OCI-M2 (cell line): ENCODE data around the gene FCHSD2.
"Not testable (repeated sequence)": the region's sequence is repeated elsewhere in the genome, so short reads cannot be mapped to it uniquely, and the experiment has no call there.

Source experiments
- DNase-seq: peaks from one replicate; lab custom pipeline; 2025; ENCODE audit not compliant: unreplicated experiment; lab: John Stamatoyannopoulos, UW

The FCHSD2 gene

GRCh38 chr11:73017024-73017751, 124.9 kb downstream of the FCHSD2 start:
- no peak for DNase-seq

DNA sequence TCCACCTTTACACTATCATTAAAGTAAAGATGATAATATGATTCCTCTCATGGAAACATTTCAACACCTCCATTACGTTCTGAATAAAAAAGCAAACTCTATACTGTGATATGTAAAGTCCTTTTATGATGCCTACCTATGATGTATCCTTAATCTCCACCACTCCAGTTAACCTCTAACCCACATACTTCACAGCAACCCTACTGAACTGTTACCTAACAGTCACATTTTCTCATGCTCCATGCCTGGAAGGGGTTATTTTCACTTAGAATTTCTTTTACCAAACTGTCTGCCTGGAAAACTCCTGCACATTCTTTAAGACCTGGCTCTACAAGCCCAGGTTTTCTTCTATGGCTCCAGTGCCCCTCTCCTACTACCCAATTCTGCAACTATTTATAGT, 129.1 kb downstream of the FCHSD2 start:
- DNase-seq = no peak

DNA sequence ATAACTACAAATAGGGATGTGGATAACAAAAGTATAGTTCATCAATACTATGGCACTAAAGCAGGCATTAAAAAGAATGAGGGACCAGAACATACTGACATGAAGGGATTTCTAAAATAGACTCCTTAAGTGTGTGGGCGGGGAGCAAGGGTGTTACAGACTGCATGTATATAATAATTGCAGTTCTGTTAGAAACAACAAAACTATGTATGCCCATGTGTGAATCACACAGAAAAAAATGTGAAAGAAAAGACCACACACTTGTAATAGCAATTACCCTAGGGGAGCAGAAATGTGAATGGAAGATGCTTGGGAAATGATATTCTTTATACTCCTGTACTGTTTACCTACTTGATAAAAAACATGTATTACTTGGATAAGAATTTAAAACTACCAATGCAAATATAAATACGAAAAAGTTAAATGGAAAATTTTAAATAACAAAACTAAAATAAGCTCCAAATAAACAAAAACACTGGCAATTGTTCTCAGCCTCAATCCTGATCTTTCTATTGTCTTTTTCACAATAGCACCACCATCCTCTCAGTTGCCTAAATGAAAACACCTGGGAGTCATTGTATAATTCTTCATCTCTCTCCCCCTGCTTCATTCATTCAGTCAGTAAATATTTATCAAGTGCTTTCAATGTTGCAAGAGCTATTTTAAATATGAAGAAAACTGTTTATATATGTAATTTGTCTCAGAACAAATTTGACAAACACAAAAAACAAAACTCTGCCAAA, 129.8 kb downstream of the FCHSD2 start:
- DNase-seq = no peak

DNA sequence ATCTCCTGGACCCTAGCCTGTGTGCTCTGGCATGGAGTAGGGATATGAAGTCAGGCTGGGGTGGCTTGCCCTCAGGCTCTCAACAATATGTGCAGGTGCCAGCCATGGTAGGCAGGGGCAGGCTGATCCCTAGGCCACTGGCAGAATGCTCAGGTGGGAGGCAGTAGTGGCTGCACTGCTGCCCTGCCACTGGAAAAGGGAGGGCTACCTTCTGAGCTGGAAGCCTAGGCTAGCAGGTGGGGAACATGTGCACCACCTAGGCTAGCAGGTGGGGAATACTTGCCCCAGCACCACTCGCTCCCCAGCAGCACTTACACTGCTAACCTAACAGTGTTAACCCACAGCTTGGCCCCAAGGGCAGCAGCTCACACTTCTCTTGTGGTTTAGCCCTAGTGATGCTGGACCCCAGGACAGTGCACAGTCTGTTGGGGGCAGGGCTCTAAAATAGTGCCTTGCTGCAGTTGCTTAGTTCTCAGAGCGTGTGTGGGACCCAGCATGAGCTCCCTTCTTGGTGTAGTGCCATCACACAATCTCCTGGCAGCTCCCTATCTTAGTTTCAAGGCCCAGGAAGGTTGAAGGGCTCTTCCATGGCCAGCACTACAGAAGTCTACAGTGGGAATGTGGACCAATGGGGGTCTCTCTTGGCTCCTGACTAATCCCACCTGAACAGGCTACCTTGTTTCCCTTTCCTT, 130.8 kb downstream of the FCHSD2 start:
- no peak for DNase-seq

DNA sequence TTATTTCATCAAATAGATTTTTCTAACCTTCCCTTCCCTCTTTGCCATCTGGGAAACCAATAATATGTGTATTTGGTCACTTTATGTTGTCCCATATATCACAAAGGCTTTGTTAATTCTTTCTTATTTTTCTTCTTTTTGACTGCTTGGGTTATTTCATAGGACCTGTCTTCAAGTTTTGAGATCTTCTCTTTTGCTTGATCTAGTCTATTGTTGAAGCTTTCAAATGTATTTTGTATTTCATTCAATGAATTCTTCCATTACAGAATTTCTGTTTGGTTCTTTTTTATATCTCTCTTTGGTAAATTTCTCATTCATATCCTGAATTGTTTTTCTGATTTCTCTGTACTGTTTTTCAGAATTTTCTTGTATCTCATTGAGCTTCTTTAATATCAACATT, 132.1 kb downstream of the FCHSD2 start:
- DNase-seq = no peak

GRCh38 chr11:73004088-73004487, 138.0 kb downstream of the FCHSD2 start:
- DNase-seq = no peak

GRCh38 chr11:73003088-73003487, 139.0 kb downstream of the FCHSD2 start:
- DNase-seq = no peak

DNA sequence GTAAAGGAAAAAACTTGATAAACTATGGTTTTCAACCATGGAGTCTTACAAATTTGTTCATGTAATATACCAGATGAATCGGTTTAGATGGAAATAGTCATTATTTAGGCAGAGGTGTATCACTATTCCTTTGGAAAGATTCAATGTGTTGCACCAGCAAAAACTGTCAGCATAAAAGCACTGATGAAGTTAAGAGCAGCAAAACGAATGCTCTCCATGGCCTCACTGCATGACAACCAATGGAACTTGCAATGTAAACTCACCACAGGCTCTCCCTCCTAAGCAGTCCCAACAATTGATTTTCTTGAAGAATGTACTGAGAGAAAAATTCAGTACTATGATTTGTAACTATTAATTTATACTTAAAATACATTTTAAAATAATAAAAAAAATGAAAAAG, 139.9 kb downstream of the FCHSD2 start:
- no peak for DNase-seq

DNA sequence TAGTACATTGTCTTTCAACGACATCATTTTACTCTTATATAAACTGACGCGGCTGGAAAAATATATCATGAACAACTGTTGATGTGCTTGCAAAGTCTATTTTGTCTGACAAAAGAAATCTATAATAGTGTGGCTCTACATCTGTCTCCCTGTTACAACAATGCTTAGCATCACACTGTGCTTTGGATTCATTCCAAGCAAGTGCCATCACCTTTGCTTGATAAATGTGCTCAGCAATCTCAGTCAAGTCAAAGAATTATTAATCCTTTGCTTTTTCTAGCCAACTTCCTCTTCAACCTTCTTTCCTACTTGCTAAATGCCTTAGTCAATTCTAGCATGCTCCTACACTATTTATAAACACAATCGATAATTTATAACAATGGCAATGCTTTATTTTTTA, 140.5 kb downstream of the FCHSD2 start:
- DNase-seq = no peak

DNA sequence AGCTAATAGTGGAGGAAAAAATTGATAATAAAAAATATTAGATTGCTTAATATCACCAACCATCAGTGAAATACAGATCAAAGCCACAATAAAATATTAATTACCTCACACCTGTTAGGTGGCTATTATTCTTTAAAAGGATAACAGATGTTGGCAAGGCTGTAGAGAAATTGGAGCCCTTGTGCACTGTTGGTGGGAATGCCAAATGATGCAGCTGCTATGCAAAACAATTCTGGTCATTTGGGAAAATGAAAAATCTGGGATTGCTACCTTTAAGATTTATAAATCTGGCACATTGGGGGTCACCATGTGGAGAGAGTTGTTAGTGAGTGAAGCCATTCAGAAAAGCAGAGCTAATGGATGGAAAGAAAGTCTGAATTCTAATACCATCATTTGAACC, 143.4 kb downstream of the FCHSD2 start:
- no peak for DNase-seq

GRCh38 chr11:72996959-72997358, 145.2 kb downstream of the FCHSD2 start:
- DNase-seq = no peak

DNA sequence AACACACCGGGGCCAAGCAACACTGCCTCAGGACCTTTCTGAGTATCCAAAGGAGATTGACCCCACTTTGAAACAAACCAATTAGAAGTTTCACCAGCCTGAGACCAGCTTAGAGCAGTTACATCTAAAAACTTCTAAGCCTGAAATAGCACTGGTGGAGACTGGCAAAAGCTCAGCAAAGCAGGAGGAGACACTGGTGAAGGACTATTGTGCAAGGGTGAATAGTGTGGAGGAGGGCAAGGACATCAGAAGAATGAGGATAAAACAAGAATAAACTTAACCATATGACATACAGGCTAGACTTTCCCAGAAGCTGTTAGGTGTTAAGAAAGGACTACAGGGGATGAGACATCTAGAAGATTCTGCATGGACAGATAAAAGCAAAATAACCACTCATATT, 152.4 kb downstream of the FCHSD2 start:
- DNase-seq = no peak

DNA sequence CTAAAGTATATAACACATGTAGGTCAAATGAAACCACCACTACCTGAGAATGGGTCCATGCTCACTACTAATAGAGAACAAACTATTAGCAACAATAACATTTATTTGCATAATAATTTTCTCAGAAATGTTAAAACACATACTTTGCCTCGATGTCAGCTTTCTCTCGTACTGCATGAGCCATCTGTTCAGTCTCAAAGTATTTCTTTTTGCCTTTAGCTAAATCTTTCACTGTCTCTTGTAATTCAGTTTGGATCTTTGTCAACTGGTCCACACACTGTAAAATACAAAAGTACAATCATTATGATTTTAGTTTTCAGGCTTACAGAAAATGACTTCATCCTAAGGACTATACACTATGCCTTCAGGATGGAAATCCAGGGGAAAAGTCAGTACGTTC, 153.3 kb downstream of the FCHSD2 start:
- no peak for DNase-seq

- no peak for DNase-seq
Observed at GRCh38 chr11:72985645-72986044, 156.5 kb downstream of the FCHSD2 start.

DNA sequence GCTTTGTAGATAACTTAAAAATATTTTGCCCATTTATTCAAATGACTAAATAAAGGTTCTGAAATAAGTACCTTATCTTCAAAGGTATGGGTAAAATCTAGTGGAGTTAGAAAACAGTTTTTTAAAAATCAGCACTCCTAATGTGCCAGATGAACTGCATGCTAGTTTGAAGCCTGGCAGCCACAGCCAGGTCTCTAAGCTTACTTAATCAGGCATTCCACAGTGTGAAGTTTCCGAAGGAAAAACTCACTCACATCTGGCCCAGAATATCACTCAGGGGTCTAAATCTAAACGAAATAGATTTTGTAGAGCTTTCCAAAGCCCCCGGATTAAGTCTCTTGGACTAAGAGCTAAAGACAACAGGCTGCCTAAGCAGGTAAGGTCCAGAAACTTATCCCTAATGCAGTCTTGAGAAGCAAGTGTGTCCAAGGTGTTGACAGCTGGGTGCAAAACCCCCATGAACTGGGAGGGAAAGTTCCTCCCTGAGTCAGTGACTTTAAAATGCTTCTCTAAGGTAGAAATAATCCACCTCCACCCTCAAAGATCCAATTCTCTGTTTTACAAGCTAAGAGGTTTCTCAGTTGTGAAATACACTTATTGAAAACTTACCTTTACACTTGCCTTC, 157.6 kb downstream of the FCHSD2 start:
- DNase-seq = no peak

DNA sequence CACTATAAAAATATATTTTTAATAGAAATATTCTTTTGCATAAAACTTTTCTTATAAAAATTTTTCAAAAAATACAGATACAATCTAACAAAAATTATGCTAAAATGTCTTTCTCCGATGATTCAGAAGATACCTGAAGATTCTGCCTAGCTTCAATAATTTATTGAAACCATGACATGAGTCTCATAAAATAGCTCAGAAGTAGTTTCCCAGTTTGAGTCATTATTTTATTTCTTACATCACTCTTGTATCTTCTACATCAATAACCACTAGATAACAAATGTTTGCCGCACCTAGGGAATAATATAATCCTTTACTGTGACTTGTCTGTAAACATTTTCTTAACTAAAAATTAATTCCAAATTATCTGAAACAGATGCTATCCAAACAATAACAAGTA, 158.6 kb downstream of the FCHSD2 start:
- no peak for DNase-seq

- DNase-seq = no peak
Observed at GRCh38 chr11:72981971-72982685, 160.0 kb downstream of the FCHSD2 start.

- no peak for DNase-seq
Observed at GRCh38 chr11:72981080-72981479, 161.0 kb downstream of the FCHSD2 start.

- not testable (repeated sequence) for DNase-seq
Observed at GRCh38 chr11:72977782-72978181, 164.3 kb downstream of the FCHSD2 start.

DNA sequence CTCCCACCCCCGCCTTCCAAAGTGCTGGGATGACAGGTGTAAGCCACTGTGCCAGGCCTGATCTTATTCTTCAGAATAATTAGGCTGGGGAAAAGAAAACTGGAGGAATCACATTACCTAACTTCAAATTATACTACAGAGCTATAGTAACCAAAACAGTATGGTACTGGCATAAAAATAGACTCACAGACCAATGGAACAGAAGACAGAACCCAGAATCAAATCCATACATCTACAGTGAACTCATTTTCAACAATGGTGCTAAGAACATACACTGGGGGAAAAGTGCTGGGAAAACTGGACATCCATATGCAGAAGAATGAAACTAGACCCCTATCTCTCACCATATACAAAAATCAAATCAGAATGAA, 165.6 kb downstream of the FCHSD2 start:
- DNase-seq = not testable (repeated sequence)
